ENCODE data around the gene DPP9. TPM values are rescaled to one million over a fixed set of nuclear protein-coding genes. Genes with fewer than 3 reads are reported as not detected.
"Not testable (repeated sequence)": the region's sequence is repeated elsewhere in the genome, so short reads cannot be mapped to it uniquely, and the experiment has no call there.

DPP9 gene
- total RNA-seq, 1 donor from 2014 or later = 94.7 TPM

GRCh38 chr19:4740092-4740491, 16.4 kb upstream of the DPP9 start:
- intact Hi-C loops (cut with micrococcal nuclease) = no loop called here

GRCh38 chr19:4738734-4739133, 15.1 kb upstream of the DPP9 start:
- intact Hi-C loops (cut with micrococcal nuclease) = no loop called here

DNA sequence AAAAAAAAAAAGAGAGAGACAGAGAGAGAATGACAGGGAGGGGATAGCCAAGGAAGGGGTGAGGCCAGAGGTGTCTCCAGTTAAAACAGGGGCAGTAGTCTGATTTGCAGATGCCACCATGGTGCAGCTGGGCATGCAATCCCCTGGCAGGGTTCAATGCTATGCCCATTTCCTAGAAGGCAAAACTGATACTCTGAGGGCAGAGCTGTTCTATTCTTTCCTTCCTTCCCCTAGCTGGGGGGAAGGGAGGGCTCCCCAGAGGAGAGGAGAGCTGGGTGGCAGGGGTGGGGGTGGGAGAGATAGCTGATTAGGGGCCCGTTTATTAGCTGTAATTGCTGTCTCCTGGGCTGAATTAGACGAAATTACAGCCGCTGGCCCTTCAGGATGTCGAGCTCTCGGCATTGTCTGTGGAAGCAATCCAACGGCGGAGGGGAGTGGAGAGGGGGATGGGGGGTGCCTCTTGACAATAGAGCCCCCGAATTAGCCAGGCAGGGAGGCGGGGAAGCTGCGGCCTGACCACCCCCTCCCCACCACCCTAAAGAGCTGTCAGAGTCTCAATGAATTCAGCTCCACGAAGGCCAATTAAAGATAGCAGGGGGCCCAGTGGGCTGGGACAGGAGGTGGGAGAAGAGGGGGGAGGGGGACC, 14.4 kb upstream of the DPP9 start:
- intact Hi-C loops (cut with micrococcal nuclease) = no loop called here

DNA sequence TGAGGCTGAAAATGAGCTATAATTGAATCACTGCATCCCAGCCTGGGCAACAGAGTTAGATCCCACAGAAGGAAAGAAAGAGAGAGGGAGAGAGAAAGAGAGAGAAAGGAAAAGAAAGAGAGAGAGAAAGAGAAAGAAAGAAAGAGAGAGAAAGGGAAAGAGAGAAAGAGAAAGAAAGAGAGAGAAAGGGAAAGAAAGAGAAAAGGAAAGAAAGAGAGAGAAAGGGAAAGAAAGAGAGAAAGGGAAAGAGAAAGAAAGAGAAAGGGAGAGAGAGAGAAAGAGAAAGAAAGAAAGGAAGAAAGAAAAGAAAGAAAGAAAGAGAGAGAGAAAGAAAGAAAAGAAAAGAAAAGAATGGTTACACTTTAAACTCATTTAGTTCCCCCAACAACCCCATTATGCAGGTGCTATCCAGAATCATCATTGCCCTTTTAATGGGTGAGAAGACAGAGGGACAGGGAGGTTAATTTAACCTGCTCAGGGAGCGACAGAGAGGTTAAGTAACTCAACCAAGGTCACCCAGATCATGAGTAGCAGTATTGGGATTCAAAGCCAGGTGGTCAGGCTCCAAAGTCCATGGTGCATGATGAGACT, 10.2 kb upstream of the DPP9 start:
- intact Hi-C loops (cut with micrococcal nuclease) = no loop called here

DNA sequence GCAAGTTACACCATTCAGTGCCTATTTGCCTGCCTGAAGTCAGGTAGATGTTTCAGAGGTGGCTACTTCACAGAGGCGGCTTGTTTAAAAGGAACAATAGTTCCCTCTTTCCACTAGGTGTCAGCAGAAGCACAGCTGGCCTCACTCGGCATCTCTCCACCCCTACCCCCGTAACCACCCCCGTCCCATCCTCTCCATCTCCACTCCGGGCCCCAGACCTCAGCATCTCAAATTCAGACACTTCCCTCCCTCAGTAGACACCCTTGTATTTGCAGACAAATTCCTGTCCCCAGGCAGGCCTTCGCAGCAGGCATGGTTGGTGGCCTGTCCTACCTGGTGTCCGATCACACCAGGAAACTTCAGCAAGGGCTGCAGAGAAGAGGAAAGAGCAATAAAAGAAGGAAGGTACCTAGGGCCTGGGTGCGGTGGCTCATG, 9.1 kb upstream of the DPP9 start:
- intact Hi-C loops (cut with micrococcal nuclease) = loop anchor here (1.0 kb wide), 3 partner anchors 8 to 72 kb away; partner anchors contain the start of gene FEM1A

DNA sequence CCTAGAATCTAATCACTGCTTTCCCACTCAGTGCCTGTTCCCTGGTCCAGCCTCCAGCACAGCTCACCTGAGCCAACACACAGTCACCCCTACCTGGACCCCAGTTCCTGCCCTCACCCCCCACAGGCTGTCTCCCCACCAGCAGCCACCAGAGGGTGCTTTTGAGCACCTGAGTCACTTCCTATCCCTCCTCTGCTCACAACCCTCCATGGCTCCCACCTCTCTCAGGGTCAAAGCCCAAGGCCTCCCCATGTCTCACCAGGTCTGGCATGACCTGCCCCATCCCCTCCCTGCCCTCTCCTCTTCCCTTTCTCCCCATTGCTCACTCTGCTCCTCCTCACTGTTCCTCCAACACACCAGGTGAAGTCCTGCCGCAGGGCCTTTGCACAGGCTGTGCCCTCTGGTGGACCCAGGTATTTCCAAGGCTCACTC, 7.1 kb upstream of the DPP9 start:
- intact Hi-C loops (cut with micrococcal nuclease) = no loop called here

DNA sequence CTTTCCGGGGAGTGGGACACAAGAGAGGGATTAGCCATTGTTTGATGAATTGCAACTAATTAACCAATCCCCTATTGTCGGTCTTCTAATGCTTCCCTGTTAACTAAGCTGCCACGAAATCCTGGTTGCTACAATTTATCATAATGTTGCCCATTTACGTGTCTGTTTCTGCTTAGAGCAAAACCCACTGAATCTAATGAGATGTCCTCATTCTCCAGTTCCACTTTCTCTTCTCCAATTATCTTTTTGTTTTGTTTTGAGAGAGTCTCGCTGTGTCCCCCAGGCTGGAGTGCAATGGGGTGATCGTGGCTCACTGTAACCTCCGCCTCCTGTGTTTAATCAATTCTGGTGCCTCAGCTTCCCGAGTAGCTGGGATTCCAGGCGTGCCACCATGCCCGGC, 5.2 kb upstream of the DPP9 start:
- intact Hi-C loops (cut with micrococcal nuclease) = no loop called here

GRCh38 chr19:4722671-4723594, 709 bp downstream of the DPP9 start:
- intact Hi-C loops (cut with micrococcal nuclease) = loop anchor here (1.0 to 2.0 kb wide), 2 partner anchors 53 to 252 kb away; partner anchors contain the start of gene MYDGF

GRCh38 chr19:4721196-4721595, 2.4 kb downstream of the DPP9 start:
- intact Hi-C loops (cut with micrococcal nuclease) = no loop called here

DNA sequence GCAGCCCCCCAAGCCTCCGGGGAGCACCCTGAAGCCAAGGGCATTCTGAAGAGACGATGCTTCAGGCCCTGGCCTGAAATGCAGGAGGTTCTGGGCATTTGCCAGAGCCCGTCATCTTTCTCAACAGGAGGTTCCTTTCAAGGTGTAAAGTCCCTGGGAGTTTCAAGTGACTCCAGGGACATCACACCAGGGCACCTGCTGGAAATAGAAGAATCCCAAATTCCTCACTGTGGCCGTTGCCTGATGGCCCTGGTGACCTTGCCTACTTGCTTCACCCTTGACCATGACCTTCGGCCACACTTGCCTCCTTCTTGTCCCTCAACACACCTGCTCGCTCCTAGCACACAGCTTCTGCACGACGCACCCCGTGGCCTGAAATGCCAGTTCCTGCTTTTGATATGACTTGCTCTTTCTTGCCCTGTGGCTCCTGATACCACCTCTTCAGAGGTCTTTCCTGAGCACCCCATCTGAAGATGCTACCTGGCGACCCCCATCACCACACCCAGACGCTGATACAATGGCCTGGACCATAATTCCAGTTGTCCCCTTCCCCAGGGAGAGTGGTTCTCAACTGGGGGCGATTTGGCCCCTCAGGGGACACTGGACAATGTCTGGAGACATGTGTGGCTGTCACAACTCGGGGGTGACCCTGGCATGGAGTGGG, 3.5 kb downstream of the DPP9 start:
- intact Hi-C loops (cut with micrococcal nuclease) = no loop called here

DNA sequence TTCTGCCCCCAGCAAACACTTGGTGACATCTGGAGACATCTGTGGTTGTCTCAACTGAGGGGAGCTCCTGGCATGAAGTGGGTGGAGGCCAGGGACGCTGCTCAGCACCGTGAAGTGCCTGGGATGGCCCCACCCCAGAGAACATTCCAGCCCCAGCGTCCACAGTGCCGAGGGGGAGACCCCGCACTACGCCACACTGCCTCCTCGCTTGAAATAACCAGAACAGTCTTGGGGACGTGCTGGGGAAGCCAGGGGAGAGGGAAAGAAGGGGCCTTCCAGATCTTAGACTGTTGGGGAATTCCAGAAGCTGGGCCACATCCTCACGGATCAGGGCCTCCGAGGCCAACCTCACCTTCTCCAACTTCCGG, 4.2 kb downstream of the DPP9 start:
- intact Hi-C loops (cut with micrococcal nuclease) = no loop called here

GRCh38 chr19:4717966-4718701, 5.5 kb downstream of the DPP9 start:
- intact Hi-C loops (cut with micrococcal nuclease) = no loop called here

- intact Hi-C loops (cut with micrococcal nuclease) = no loop called here
Observed at GRCh38 chr19:4717191-4717965, 6.3 kb downstream of the DPP9 start.

DNA sequence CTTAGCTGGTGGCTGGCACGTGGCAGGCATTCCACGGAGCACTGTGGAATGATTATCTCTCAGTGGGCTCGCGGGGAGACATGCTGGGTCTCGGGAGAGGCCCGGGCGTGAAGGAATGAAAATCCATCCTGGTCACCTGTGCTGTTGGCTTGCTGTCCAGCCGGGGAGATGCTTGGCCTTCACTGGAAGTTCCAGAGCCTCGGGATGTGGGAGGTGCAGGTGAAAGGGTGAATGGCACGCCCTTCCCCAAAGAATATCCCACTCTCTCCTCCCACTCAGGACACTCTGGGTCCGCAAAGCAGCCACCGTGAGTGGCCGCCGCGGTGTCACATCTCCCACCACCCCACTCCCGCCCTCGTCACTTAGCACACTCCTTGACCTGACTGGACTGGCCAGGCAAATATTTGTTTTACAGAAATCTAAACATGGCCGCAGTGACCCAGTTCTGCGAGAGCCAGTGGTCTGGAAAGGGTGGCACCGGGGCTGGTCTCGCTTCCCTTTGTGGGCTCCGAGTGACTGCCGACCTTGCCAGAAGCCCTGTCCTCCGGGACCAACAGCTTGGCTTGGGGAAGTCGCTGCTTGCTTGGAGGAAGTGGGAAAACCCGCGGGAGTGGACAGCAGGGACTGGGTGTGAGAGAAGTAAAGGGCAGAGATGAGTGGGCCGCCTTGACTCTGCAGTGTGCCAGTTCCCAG, 8.0 kb downstream of the DPP9 start:
- intact Hi-C loops (cut with micrococcal nuclease) = no loop called here

DNA sequence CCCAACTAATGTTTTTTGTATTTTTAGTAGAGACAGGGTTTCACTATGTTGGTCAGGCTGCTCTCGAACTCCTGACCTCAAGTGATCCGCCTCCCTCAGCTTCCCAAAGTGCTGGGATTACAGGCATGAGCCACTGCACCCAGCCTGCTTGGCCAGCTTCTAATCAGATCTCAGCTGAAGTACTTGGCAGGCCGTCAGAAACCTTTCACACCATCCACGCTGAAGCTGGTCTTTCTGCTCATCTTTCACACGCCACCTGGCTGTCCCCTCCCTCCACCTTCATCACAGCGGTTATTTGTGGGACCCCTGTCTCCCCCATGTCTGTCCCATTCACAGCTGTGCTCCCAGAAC, 8.5 kb downstream of the DPP9 start:
- intact Hi-C loops (cut with micrococcal nuclease) = not testable (repeated sequence)

DNA sequence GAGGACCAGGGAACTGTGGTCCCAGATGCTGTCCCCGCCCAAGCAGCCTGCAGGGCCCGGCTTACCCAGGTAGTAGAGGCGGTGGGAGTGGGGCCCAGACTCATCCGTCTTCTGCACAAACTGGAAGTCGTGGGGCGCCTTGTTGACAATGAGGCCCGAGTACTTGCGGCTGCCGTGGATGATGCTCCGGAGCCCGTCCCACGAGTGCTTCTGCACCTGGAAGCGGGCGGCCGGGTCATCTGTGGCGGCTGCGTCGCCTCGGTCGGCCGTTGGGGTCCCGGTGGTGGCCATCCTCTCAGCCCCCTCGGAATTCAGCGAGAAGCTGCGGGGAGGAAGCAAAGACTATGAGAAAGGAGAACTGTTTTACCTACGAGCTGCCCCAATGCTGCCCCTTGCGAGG, 9.6 kb downstream of the DPP9 start:
- intact Hi-C loops (cut with micrococcal nuclease) = no loop called here

DNA sequence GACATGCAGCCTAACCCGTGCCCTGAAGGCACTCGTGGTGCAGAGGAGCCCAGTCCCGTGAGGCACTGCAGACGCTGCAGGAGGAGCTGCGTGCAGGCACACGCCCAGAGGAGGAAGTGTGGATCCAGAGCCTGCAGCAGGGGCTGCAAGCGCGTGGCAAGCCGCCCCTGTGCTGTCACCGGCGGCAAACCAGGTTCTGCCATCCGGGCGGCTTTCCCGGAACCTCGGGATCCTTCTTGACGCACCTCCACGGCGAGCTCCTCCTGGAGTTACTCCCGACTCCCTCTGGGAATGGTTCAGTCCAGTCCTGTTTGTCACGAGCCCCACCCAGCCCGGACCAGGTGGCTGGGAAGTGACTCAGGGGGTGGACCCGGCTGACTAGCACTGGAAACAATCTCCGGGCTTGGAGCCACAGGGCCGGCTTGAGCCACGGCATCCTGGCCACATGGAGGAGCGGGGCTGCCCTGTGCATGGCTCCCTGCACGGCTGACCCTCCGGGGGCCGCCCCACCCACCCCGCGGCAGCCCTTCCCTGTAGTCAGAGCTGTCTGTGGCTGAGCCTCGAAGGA, 10.2 kb downstream of the DPP9 start:
- intact Hi-C loops (cut with micrococcal nuclease) = no loop called here

GRCh38 chr19:4712771-4713170, 10.9 kb downstream of the DPP9 start:
- intact Hi-C loops (cut with micrococcal nuclease) = no loop called here

GRCh38 chr19:4711211-4711610, 12.4 kb downstream of the DPP9 start:
- intact Hi-C loops (cut with micrococcal nuclease) = no loop called here

DNA sequence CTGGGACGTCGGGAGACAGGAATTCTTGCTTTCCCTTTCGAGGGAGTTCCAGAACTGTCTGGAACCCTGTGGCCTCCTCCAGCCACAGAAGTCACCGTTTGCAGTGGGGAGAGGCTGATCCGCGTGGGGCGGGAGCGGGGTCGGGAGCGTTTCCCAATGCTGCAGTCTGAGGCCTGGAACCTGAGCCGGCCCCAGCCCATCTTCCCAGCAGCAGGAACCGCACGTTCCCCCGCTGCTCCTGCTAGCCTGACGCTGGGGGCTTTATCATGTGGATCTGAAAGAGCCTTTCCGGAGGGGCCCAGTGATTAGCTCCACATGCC, 13.4 kb downstream of the DPP9 start:
- intact Hi-C loops (cut with micrococcal nuclease) = no loop called here
